KOPT-K1 (cell line): ENCODE results near the gene RASGRF1.

Experiments used
- H3K27ac ChIP-seq: fragments of 200-600 bp; sonication (generic); 2 replicates; pipeline ENCODE4 v1.5.1; 2016; ENCODE audit warnings: antibody characterized with exemption, mild to moderate bottlenecking, low read depth, low read length; ENCODE audit not compliant: poor library complexity, severe bottlenecking
- H3K36me3 ChIP-seq: fragments of 200-600 bp; sonication (generic); 2 replicates; pipeline ENCODE4 v1.5.1; 2017; ENCODE audit warnings: antibody characterized with exemption, mild to moderate bottlenecking, low read length, moderate library complexity; ENCODE audit not compliant: insufficient read depth
- H3K9me3 ChIP-seq: fragments of 200-600 bp; sonication (generic); 2 replicates; pipeline ENCODE4 v1.5.1; 2017; ENCODE audit warnings: antibody characterized with exemption, low read length, mild to moderate bottlenecking; ENCODE audit not compliant: insufficient read depth, poor library complexity, severe bottlenecking

RASGRF1 gene

DNA sequence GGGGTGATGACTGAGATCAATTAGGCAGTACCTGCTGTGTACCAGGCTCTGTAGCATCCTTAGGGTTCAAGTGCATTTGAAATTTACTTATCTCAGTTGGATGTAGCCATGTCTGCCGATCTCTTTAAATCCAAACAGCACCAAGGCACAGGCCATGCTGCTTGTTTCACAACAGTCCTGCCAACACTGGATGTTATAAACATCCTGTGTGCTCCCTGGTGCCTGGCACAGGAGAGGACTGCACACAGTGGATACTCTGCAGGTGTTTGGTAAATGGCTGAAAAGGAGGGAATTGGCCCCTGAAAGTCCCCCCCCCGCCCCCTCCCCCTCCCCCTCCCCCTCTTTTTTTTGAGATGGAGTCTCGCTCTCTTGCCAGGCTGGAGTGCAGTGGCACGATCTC, 172.7 kb downstream of the RASGRF1 start:
- Histone ChIP-seq H3K27ac (no peak overlapping the region), H3K9me3 (no peaks in the 10 kb centered on the region), H3K36me3 (peaks cover 77% of the 10 kb centered on the region)

DNA sequence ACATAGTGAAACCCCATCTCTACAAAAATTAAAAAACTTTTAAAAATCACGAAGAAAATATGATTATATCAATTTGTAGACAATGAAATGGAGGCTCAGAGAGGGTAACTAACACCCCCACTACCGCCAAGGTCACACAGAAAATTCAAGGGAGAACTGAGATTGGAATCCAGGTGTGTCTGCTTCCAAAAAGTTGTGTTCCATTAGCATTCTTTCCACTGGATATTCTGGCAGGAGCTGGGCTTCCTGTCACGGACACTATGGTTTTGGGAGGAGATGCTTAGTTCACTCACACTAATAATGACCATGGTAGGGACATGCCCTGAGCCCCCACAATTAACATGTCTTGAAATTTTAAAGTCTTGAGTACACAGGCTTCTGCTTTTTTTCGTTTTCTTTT, 174.5 kb downstream of the RASGRF1 start:
- no peak overlapping the region for H3K27ac ChIP-seq
- H3K9me3 ChIP-seq = no peaks in the 10 kb centered on the region
- peaks cover 77% of the 10 kb centered on the region for H3K36me3 ChIP-seq

GRCh38 chr15:78915341-78916087, 175.1 kb downstream of the RASGRF1 start:
- no peaks in the 10 kb centered on the region for H3K9me3 ChIP-seq
- H3K36me3 ChIP-seq = peaks cover 76% of the 10 kb centered on the region
- no peak overlapping the region for H3K27ac ChIP-seq

- no peaks in the 10 kb centered on the region for H3K9me3 ChIP-seq
- no peak overlapping the region for H3K27ac ChIP-seq
- H3K36me3 ChIP-seq = peaks cover 79% of the 10 kb centered on the region
Observed at GRCh38 chr15:78914027-78914764, 176.4 kb downstream of the RASGRF1 start.

DNA sequence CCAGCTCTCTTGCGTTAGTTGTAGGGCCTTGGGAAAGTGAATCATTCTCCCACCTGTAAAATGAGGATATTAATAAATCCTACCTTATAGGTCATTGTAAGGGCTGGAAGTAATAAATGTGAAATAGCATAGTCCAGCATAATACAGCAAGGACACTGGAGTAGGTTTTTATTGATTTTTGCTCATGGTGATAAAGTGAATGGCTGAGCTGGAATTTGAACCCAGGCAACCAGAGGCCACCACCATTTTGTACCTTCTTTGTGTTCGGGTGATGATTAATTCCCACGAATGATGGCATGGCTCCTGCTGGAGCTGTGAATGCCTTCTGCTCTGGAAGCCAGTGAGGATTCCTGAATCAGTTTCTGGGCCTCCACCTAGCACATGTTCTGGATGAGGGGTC, 177.6 kb downstream of the RASGRF1 start:
- H3K27ac ChIP-seq = no peak overlapping the region
- peaks cover 80% of the 10 kb centered on the region for H3K36me3 ChIP-seq
- no peaks in the 10 kb centered on the region for H3K9me3 ChIP-seq

DNA sequence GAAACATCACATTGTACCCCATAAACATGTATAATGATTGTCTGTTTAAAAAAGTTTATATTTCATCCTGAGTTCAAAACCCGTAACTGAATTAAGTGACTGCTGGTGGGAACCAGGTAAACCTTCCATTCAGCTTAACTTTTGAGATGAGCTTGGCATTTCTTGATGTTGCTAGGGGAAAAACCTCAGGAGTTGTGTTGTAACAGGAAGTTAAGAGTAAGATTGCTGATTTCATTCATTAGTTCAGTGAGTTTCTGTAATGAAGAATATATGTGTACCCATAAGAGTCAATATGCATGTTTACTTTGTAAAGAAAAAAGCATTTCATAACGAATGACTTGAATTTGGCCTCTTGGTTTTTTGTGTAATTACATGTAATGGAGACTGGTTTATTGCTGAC, 178.3 kb downstream of the RASGRF1 start:
- no peak overlapping the region for H3K27ac ChIP-seq
- H3K9me3 ChIP-seq = no peaks in the 10 kb centered on the region
- peaks cover 78% of the 10 kb centered on the region for H3K36me3 ChIP-seq

- H3K36me3 ChIP-seq = peaks cover 89% of the 10 kb centered on the region
- H3K9me3 ChIP-seq = no peaks in the 10 kb centered on the region
- no peak overlapping the region for H3K27ac ChIP-seq
Observed at GRCh38 chr15:78910271-78910670, 180.3 kb downstream of the RASGRF1 start.
